GM18498 (cell line): ENCODE measurements around the gene ABCC4.

Source experiments
- ATAC-seq: cut with Tn5 transposase; IDR thresholded peaks from one replicate; pipeline ENCODE4 v1.9.1; 2021; ENCODE audit warnings: mild to moderate bottlenecking, moderate library complexity; ENCODE audit not compliant: unreplicated experiment

The ABCC4 gene

GRCh38 chr13:95301183-95301967 is at the start of gene ABCC4:
Gene ABCC4, minus strand, starts transcription at chr13:95301451. Its CDS starts 137 bp downstream, at chr13:95301314.
- peak; percentile 94 for ATAC-seq

- ATAC-seq, result no peak
These were observed 48.0 kb upstream of the ABCC4 start for GRCh38 chr13:95349267-95349666.

GRCh38 chr13:95343944-95344343 is 42.7 kb upstream of the ABCC4 start:
- no peak for ATAC-seq

GRCh38 chr13:95341441-95341840 is 40.2 kb upstream of the ABCC4 start:
- no peak for ATAC-seq

- no peak for ATAC-seq
These were observed 37.7 kb upstream of the ABCC4 start for GRCh38 chr13:95338905-95339304.

- ATAC-seq, result no peak
These were observed 36.3 kb upstream of the ABCC4 start for GRCh38 chr13:95337597-95337996.

- ATAC-seq, result no peak
These were observed 34.4 kb upstream of the ABCC4 start for GRCh38 chr13:95335667-95336066.

- ATAC-seq, result no peak
These were observed 27.1 kb upstream of the ABCC4 start for GRCh38 chr13:95328386-95328785.

- no peak for ATAC-seq
These were observed 25.9 kb upstream of the ABCC4 start for GRCh38 chr13:95327190-95327589.

GRCh38 chr13:95326695-95327094 is 25.4 kb upstream of the ABCC4 start:
- no peak for ATAC-seq

- ATAC-seq, result no peak
These were observed 24.2 kb upstream of the ABCC4 start for GRCh38 chr13:95325485-95325884.

- no peak for ATAC-seq
These were observed 22.8 kb upstream of the ABCC4 start for GRCh38 chr13:95323930-95324662.

GRCh38 chr13:95319551-95320274 is 18.5 kb upstream of the ABCC4 start:
- ATAC-seq, result no peak

- no peak for ATAC-seq
These were observed 16.1 kb upstream of the ABCC4 start for GRCh38 chr13:95317039-95317989.

- ATAC-seq, result no peak
These were observed 14.5 kb upstream of the ABCC4 start for GRCh38 chr13:95315752-95316151.

GRCh38 chr13:95307507-95307906 is 6.3 kb upstream of the ABCC4 start:
- ATAC-seq, result no peak

GRCh38 chr13:95304453-95304852 is 3.2 kb upstream of the ABCC4 start:
- no peak for ATAC-seq

GRCh38 chr13:95301968-95302393 is 730 bp upstream of the ABCC4 start:
- no peak for ATAC-seq

GRCh38 chr13:95300625-95301182 is 547 bp downstream of the ABCC4 start:
- peak; percentile 53 for ATAC-seq

GRCh38 chr13:95298971-95299621 is 2.2 kb downstream of the ABCC4 start:
- no peak for ATAC-seq
